ENCODE results near the gene CORO1C. TPM values are rescaled to one million over a fixed set of nuclear protein-coding genes. Genes with fewer than 3 reads are reported as not detected.

Gene CORO1C
- total and polyA plus RNA-seq, 9 of the 15 experiments (the other 6 are each of a cell fraction or from before 2014, with no cell fraction given): 55.2 to 280 (median 150) TPM

GRCh38 chr12:108640802-108641445 is 90.4 kb downstream of the CORO1C start (continued):
- no peak for TF ChIP-seq BCLAF1 (IDR thresholded peaks at IDR 0.05; ENCODE audit: borderline replicate concordance in 1 of 2, control insufficient read depth in 1 of 2, low read depth in 2 of 2, low read length in 1 of 2)
- no peak for TF ChIP-seq TAF9B (IDR thresholded peaks at IDR 0.05; ENCODE audit: partially characterized antibody)
- TF ChIP-seq MTA3 (IDR thresholded peaks at IDR 0.05; ENCODE audit: borderline replicate concordance): peak; percentile 85; the same call in 1 of the 2 replicates
- TF ChIP-seq BACH1 (tag; IDR thresholded peaks at IDR 0.05): peak; percentile 32; the same call in 1 of the 2 replicates
- TF ChIP-seq, protein P1, sequence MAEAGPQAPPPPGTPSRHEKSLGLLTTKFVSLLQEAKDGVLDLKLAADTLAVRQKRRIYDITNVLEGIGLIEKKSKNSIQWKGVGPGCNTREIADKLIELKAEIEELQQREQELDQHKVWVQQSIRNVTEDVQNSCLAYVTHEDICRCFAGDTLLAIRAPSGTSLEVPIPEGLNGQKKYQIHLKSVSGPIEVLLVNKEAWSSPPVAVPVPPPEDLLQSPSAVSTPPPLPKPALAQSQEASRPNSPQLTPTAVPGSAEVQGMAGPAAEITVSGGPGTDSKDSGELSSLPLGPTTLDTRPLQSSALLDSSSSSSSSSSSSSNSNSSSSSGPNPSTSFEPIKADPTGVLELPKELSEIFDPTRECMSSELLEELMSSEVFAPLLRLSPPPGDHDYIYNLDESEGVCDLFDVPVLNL (CRISPR knock-in tag; IDR thresholded peaks at IDR 0.05; ENCODE audit: low read depth): no peak
- TF ChIP-seq CREM (IDR thresholded peaks at IDR 0.05; ENCODE audit: low read depth): peak; percentile 44; the same call in 1 of the 2 replicates
- peak; percentile 100 for TF ChIP-seq NFIC (IDR thresholded peaks at IDR 0.05)
- TF ChIP-seq CCNT2 (IDR thresholded peaks at IDR 0.05; ENCODE audit: borderline replicate concordance, extremely low read depth, insufficient read length, low read depth, low read length): peak; percentile 51
- TF ChIP-seq POLR2AphosphoS5 (IDR thresholded peaks at IDR 0.05; ENCODE audit: control insufficient read depth, insufficient read depth, low read depth, low read length): peak; percentile 78
- no peak for TF ChIP-seq MXI1 (IDR thresholded peaks at IDR 0.05; ENCODE audit: low read depth, low read length)
- TF ChIP-seq ZFP30 (CRISPR knock-in tag; IDR thresholded peaks at IDR 0.05; ENCODE audit: borderline replicate concordance): no peak
- no peak for TF ChIP-seq THRAP3 (IDR thresholded peaks at IDR 0.05; ENCODE audit: borderline replicate concordance)
- peak; percentile 68; the same call in 1 of the 2 replicates for TF ChIP-seq XRCC5 (IDR thresholded peaks at IDR 0.05; ENCODE audit: low read depth, low read length)
- TF ChIP-seq, protein P2, sequence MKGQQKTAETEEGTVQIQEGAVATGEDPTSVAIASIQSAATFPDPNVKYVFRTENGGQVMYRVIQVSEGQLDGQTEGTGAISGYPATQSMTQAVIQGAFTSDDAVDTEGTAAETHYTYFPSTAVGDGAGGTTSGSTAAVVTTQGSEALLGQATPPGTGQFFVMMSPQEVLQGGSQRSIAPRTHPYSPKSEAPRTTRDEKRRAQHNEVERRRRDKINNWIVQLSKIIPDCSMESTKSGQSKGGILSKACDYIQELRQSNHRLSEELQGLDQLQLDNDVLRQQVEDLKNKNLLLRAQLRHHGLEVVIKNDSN (CRISPR knock-in tag; IDR thresholded peaks at IDR 0.05): no peak
